Esophagus muscularis mucosa (tissue), 3 donors: ENCODE results near the gene CBLN1.

ENCODE experiments used
- CTCF ChIP-seq, 3 experiments: fragments of 200-600 bp in 2 of 3; fragments of 450-650 bp in 1 of 3; sonication (generic) in 2 of 3; IDR thresholded peaks; one replicate each; pipeline ENCODE4 v1.5.1; 2017 to 2019; ENCODE audit warnings: antibody characterized with exemption in 3 of 3, mild to moderate bottlenecking in 2 of 3, moderate library complexity in 1 of 3
- POLR2A ChIP-seq: fragments of 450-650 bp; IDR thresholded peaks from one replicate; pipeline ENCODE4 v1.6.1; 2017; ENCODE audit warnings: antibody characterized with exemption, moderate library complexity, mild to moderate bottlenecking, low read depth

GRCh38 chr16:49280105-49280741, 1.4 kb downstream of the CBLN1 start:
- no peak for TF ChIP-seq CTCF (IDR thresholded peaks at IDR 0.05)
- no peak for TF ChIP-seq POLR2A
